Neutrophil (primary cell): ENCODE measurements around the gene KCTD21.

ENCODE experiments used
- H3K27ac ChIP-seq: fragments of 200-600 bp; sonication (generic); 2 replicates; pipeline ENCODE4 v1.5.1; 2016; ENCODE audit warnings: mild to moderate bottlenecking, moderate library complexity
- H3K27me3 ChIP-seq: fragments of 200-600 bp; sonication (generic); 2 replicates; pipeline ENCODE4 v1.6.0; 2016; ENCODE audit warnings: mild to moderate bottlenecking
- H3K36me3 ChIP-seq: fragments of 200-600 bp; sonication (generic); 2 replicates; pipeline ENCODE4 v1.5.1; 2017
- H3K4me1 ChIP-seq, 2 experiments: fragments of 200-600 bp in 1 of 2; sonication (generic) in 1 of 2; 1 replicate in 1 of 2; 2 replicates in 1 of 2; pipeline versions ENCODE4 v1.5.1 to v1.6.1; 2013 to 2016; ENCODE audit warnings: low read depth in 1 of 2, low read length in 1 of 2, mild to moderate bottlenecking in 1 of 2, moderate library complexity in 1 of 2; ENCODE audit not compliant: control insufficient read depth in 1 of 2, insufficient read depth in 1 of 2
- H3K4me3 ChIP-seq, 2 experiments: fragments of 200-600 bp in 1 of 2; sonication (generic) in 1 of 2; 1 replicate in 1 of 2; 2 replicates in 1 of 2; pipeline ENCODE4 v1.5.1; 2013 to 2016; ENCODE audit warnings: low read depth in 1 of 2, low read length in 1 of 2, mild to moderate bottlenecking in 1 of 2, moderate library complexity in 1 of 2
- H3K9me3 ChIP-seq: fragments of 200-600 bp; sonication (generic); 2 replicates; pipeline ENCODE4 v1.5.1; 2016
- TF ChIP-seq, protein P1 (sequence below): fragments of 200-600 bp; sonication (generic); IDR thresholded peaks from 2 replicates; pipeline ENCODE4 v1.5.1; 2016; ENCODE audit warnings: antibody characterized with exemption

KCTD21 gene

DNA sequence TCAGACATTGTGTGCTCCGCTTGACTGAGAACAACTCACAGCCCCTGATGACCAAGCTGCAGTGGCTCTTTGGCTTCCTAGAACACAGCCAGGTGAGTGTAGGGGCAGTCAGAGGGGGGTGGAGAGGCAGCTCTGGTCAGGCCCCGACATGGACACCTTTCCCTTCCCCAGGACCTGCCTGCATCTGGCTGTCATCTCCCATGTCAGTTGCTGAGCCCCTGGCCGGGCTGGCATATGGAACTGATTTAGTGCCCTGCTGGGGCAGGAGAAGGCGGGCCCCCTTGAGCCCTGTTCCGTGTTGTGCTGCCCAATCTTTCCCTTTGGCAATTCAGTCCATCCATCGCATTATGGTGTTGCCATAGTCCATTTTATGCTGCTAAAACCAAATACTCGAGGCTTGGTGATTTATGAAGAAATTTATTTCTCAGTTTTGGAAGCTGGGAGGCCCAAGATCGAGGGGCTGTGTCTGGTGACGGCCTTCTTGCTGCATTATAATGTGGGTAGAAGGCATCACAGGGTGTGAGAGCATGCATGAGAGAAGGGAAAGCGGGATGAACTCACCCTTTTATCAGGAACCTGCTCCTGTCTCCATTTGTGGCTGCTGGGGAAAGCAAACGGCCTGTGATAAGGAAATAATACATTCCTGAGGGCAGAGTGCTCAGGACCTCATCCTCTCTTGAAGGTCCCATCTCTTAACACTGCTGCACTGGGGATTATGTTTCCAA lies 19.3 kb upstream of the KCTD21 start:
- Histone ChIP-seq H3K36me3 (peaks cover 25% of the 10 kb centered on the region), H3K4me1 (peaks cover 8 to 9% of the 10 kb centered on the region in 2 experiments), H3K27ac (no peak overlapping the region), H3K27me3 (no peaks in the 10 kb centered on the region), H3K4me3 (no peak overlapping the region), H3K9me3 (no peaks in the 10 kb centered on the region)
- TF ChIP-seq, protein P1, sequence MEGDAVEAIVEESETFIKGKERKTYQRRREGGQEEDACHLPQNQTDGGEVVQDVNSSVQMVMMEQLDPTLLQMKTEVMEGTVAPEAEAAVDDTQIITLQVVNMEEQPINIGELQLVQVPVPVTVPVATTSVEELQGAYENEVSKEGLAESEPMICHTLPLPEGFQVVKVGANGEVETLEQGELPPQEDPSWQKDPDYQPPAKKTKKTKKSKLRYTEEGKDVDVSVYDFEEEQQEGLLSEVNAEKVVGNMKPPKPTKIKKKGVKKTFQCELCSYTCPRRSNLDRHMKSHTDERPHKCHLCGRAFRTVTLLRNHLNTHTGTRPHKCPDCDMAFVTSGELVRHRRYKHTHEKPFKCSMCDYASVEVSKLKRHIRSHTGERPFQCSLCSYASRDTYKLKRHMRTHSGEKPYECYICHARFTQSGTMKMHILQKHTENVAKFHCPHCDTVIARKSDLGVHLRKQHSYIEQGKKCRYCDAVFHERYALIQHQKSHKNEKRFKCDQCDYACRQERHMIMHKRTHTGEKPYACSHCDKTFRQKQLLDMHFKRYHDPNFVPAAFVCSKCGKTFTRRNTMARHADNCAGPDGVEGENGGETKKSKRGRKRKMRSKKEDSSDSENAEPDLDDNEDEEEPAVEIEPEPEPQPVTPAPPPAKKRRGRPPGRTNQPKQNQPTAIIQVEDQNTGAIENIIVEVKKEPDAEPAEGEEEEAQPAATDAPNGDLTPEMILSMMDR: no peak

DNA sequence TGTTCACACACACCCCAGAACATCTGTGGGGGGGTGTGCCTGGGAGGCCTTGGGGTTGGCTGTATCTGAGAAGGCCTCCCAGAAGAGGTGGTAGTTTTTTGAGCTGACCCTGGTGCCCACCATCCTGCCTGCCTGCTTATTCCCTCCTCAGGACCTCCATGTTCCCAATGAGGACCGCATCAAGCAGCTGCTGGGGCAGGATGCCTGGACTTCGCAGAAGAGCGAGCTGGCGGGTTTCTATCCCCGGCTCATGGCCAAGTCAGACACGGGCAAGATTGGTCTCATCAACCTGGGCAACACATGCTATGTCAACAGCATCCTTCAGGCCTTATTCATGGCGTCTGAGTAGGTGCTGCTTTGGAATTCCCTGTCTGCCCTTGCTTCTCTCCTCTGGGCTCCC lies 17.3 kb upstream of the KCTD21 start:
- Histone ChIP-seq H3K27me3 (no peaks in the 10 kb centered on the region), H3K27ac (no peak overlapping the region), H3K9me3 (no peaks in the 10 kb centered on the region), H3K4me1 (peaks cover 10 to 13% of the 10 kb centered on the region in 2 experiments), H3K4me3 (no peak overlapping the region), H3K36me3 (peaks cover 34% of the 10 kb centered on the region)
- TF ChIP-seq, protein P1: no peak

DNA sequence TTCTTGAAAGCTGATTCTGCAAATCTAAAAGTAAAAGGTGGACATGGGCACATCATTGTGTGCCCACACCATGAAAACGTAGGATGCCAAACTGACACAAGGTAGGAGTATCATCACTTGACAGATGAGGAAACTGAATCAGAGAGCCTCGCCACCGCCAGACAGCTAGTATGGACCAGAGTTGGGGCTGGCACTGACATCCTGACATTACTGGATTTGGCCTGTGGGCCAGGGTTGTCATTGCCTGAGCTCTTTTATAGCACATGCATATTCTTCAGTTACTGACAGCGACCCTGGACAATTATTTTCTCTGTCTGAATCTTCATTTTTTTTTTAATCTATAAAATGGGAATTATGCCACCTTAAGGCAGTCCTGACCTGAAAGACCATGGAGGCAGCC lies 16.8 kb upstream of the KCTD21 start:
- Histone ChIP-seq H3K27ac (no peak overlapping the region), H3K4me1 (peaks cover 10 to 13% of the 10 kb centered on the region in 2 experiments), H3K36me3 (peaks cover 34% of the 10 kb centered on the region), H3K27me3 (no peaks in the 10 kb centered on the region), H3K4me3 (no peak overlapping the region), H3K9me3 (no peaks in the 10 kb centered on the region)
- TF ChIP-seq, protein P1: no peak

DNA sequence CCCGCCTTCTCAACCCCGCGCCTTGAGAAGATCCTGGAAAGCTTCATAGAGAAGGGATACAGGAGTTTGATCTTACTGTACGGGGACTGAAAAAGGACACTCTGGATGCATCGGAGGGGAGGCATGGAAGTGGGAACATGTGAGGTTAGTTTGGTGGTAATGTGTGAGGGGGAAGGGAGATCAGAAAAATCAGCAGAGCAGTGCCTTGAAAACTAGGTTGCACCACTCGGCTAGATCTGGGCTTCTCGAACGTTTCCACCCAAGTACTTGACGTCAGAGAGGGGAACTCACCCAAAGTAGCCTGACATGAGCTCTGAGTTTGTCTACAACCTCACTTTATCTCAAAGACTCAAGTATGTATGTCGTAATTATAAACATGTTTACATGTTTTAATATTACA lies 14.8 kb upstream of the KCTD21 start:
- no peak overlapping the region for H3K4me3 ChIP-seq
- no peaks in the 10 kb centered on the region for H3K9me3 ChIP-seq
- TF ChIP-seq, protein P1: no peak
- H3K4me1 ChIP-seq: peaks cover 10 to 13% of the 10 kb centered on the region in 2 experiments
- H3K27ac ChIP-seq: no peak overlapping the region
- H3K27me3 ChIP-seq: no peaks in the 10 kb centered on the region
- peaks cover 19% of the 10 kb centered on the region for H3K36me3 ChIP-seq

DNA sequence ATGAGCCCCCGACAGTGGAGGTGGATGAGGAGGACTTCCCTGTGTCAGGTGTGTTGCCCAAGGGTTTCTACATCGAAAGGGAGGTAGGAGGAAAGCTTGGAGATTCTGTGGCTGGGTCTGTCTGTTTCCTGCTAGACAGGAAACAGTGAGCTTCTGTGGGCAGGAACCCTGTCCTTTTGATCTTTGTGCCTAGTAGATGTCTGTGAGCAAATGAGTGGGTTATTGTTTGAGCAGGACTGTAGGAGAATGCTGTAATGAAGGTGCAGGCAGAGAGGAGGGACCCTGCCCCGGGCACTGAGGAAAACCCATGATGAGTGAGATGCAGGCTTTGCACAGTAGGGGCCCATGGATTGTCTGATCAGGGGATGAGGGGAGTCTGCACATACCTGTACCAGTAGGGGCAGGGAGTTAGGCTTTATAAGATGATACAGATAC lies 14.3 kb upstream of the KCTD21 start:
- Histone ChIP-seq H3K4me3 (no peak overlapping the region), H3K4me1 (peaks cover 10 to 13% of the 10 kb centered on the region in 2 experiments), H3K27me3 (no peaks in the 10 kb centered on the region), H3K9me3 (no peaks in the 10 kb centered on the region), H3K27ac (peak overlapping the region; percentile 10), H3K36me3 (peaks cover 19% of the 10 kb centered on the region)
- TF ChIP-seq, protein P1: no peak
